CD4-positive, alpha-beta T cell treated with Interleukin-10 for 1 hour (primary cell): ENCODE results near the gene DEPDC5.
"Not testable (repeated sequence)": the region's sequence is repeated elsewhere in the genome, so short reads cannot be mapped to it uniquely, and the experiment has no call there.

Experiments
- DNase-seq: peaks from one replicate; pipeline ENCODE4 v3.0.0-alpha.2; 2020

DEPDC5 gene

GRCh38 chr22:31749636-31750364 lies 4.0 kb upstream of the DEPDC5 start, which contains the start of gene PRR14L:
TSS of gene PRR14L (minus strand) at chr22:31750132. CDS start at chr22:31738860, 11,272 bp downstream.
- DNase-seq = peak; percentile 98

GRCh38 chr22:31750365-31751284 lies 3.2 kb upstream of the DEPDC5 start:
- DNase-seq = no peak

- no peak for DNase-seq
These were observed 1.5 kb upstream of the DEPDC5 start for GRCh38 chr22:31752096-31752847.

DNA sequence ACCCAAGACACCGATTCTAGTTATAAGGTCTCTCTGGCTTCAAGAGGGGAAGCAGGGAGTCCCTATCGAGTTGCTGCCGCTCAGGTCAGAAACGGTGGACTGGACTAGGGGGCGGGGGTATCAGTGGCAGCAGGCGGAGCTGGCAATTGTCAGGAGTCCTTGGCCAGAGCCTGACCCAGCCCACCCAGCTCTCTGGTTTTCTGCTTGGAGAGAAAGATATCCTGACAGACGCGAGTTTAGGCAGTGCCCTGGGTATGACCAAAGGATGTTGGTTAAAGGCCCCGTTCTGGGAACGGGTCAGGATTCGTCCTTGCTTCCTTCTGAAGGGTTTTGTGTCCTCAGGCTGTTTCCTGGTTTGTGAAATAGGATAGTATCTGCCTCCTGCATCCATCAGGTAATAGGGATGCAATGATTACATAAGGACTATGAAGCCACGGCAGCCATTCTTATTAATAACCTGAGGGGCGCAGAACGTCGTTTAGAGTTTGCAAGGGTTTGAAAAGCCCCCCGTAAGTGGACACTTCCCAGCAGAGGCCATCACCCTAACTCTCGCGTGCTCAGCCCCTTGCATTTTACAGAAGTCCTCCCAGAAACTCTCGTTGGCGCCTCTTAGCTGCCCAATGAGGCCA lies 700 bp upstream of the DEPDC5 start:
- no peak for DNase-seq

DNA sequence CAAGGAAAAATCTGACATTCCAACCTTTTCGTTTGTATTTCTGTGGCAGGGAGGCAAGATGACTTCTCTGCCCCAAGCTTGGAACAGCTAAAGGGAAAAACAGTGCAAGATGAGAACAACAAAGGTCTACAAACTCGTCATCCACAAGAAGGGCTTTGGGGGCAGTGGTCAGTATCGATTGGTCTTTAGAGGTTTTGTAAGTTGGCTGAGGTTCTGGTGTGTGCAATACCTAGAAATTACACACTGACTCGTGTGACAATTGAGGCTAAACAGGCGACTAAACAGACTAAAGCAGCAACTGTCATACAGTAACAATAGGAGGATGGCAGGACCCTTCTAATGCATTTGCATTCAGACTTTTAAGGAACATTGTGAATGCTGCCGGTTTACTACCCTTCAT lies 994 bp downstream of the DEPDC5 start:
- DNase-seq = no peak

- no peak for DNase-seq
These were observed 3.4 kb downstream of the DEPDC5 start for GRCh38 chr22:31757265-31757664.

GRCh38 chr22:31758860-31759259 lies 5.0 kb downstream of the DEPDC5 start:
- DNase-seq = not testable (repeated sequence)

DNA sequence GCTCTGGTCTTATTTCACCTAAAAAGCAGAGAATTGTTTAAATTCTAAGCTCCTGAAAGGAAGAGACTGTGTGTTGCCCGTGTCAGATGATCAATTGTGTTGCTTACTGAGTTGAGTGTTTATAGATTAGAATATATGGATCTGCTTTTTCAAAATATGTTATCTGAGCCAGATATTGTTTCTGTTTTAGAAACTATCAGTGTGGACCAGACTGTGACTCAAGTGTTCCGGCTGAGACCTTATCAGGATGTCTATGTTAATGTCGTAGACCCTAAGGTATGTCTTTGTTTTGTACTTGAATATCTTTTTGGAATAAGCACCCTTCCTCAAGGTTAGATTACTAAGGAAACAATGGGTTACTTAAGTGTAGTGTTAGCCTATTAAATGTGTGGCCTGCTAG lies 11.0 kb downstream of the DEPDC5 start:
- DNase-seq = no peak

GRCh38 chr22:31768422-31769059 lies 14.7 kb downstream of the DEPDC5 start:
- no peak for DNase-seq

GRCh38 chr22:31773416-31773815 lies 19.6 kb downstream of the DEPDC5 start:
- no peak for DNase-seq

DNA sequence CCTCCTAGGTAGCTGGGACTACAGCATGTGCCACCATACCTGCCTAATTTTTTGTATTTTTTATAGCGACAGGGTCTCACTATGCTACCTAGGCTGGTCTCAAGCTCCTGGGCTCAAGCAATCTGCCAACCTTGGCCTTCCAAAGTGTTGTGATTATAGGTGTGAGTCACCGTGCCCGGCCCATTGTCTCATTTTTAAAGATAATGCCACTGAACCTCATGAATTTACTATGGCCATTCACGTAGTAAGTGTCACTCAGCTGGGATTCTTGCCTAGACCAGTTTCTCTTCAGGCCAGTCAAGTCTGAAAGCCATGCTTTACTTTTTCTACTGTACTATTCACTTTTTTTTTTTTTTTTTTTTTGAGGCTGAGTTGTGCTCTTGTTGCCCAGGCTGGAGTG lies 22.4 kb downstream of the DEPDC5 start:
- DNase-seq = no peak

DNA sequence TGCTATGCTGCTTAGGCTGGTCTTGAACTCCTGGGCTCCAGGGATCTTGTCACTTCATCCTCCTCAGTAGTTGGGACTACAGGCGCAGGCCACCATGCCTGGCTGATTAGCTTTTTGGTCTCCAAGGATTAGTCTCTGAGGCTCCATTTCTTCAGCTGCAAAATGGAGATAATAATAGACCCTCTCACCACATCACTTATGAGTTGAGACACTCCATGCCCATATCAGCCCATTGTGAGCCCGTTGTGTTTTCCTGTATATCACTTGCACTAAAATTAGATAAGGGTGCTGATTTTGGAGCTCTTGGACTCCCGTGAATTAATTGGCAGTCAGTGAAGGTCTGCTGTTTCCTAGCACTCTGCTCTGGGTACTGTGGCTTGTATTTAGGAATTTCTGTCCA lies 36.0 kb downstream of the DEPDC5 start:
- DNase-seq = no peak

DNA sequence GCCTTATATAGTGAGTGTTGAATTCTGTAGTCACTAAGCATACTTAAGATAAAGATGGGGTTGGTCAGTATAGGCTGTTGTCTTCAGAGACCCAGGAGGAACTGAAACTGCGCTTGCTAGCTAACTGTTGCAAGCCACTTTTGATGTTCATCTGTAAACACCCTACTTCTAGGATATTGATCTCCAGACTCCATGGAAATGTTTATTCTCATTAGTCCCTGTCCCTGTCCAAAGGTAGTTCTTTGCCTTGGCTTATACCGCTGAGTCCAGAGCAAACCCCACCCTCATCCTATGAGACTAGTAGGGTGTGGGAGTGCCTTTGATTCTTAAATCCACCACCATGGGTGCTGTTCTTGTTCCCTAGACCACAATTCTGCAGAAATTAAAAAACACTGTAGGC lies 36.4 kb downstream of the DEPDC5 start:
- DNase-seq = no peak

DNA sequence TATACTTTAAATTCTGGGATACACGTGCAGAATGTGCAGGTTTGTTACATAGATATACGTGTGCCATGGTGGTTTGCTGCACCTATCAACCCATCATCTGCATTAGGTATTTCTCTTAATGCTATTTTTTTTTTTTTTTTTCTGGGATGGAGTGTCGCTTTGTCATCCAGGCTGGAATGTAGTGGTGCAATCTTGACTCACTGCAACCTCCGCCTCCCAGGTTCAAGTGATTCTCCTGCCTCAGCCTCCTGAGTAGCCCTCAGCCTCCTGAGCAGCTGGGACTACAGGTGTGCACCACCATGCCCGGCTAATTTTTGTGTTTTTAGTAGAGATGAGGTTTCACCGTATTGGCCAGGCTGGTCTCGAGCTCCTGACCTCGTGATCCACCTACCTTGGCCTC lies 45.5 kb downstream of the DEPDC5 start:
- DNase-seq = not testable (repeated sequence)

GRCh38 chr22:31800065-31800464 lies 46.2 kb downstream of the DEPDC5 start:
- DNase-seq = no peak

DNA sequence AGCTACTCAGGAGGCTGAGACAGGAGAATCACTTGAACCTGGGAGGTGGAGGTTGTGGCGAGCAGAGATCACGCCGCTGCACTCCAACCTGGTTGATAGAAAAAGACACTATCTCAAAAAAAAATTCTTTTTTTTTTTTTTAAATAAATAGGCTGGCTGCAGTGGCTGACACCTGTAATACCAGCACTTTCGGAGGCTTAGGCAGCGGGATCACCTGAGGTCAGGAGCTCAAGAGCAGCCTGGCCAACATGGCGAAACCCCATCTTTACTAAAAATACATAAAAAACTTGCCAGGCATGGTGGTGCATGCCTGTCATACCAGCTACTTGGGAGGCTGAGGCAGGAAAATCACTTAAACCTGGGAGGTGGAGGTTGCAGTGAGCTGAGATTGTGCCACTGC lies 47.0 kb downstream of the DEPDC5 start:
- not testable (repeated sequence) for DNase-seq

GRCh38 chr22:31802575-31802974 lies 48.8 kb downstream of the DEPDC5 start:
- DNase-seq = no peak

- no peak for DNase-seq
These were observed 52.9 kb downstream of the DEPDC5 start for GRCh38 chr22:31806751-31807150.

DNA sequence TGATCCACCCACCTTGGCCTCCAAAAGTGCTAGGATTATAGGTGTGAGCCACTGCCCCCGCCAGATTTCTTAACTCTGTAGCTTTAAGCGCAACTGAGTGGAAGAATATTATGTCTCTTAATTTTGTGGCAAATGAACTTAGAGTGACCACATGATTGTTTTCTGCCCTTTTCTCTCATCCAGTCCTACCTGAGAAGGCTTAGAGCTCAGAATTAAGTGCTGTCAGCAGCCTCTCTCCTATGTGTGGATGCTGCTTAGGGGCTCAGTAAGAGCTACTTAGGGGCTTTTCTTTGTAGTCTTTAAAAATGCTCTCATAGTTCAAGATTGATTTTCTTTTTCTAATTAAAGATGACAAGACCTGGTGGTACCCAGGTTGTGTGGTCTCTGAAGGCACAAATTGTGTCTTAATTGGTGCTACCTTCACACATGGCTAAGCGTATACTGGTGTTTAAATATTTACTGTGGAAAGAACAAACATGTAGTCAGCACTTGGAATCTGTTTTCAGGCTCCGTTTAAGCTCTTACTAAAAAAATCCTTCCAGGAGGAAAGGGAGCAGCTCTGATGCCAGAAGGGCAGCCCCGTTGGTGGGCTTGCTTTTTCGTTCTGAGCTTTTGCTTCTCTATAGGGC lies 59.3 kb downstream of the DEPDC5 start:
- DNase-seq = no peak

DNA sequence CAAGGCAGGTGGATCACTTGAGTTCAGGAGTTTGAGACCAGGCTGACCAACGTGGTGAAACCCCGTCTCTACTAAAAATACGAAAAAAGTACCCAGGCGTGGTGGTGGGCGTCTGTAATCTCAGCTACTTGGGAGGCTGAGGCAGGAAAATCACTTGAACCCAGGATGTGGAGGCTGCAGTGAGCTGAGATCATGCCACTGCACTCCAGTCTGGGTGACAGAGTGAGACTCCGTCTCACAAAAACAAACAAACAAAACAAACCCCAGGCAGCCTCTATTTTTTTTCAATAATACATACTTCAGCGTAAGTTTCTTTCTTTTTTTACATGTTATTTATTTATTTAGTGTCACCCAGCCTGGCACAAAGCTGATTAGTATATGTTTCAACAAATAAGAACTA lies 60.1 kb downstream of the DEPDC5 start:
- not testable (repeated sequence) for DNase-seq

GRCh38 chr22:31814942-31815341 lies 61.1 kb downstream of the DEPDC5 start:
- no peak for DNase-seq

DNA sequence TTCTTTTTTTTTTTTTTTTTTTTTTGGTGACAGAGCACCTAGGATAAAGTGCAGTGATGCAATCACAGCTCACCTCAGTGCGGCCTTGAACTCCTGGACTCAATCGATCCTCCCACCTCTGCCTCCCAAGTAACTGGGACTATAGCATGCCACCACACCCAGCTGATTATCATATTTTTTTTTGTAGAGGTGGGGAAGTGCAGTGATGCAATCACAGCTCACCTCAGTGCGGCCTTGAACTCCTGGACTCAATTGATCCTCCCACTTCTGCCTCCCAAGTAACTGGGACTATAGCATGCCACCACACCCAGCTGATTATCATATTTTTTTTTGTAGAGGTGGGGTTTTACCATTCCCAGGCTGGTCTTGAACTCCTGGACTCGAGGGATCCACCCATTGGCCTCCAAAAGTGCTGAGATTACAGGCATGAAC lies 61.6 kb downstream of the DEPDC5 start:
- DNase-seq = not testable (repeated sequence)
